GM18519 (cell line): Measurements from ENCODE around the gene DMPK.
"Not testable (repeated sequence)": the region's sequence is repeated elsewhere in the genome, so short reads cannot be mapped to it uniquely, and the experiment has no call there.

ENCODE experiments used
- ATAC-seq: cut with Tn5 transposase; IDR thresholded peaks from one replicate; pipeline ENCODE4 v1.9.1; 2021; ENCODE audit warnings: mild to moderate bottlenecking, moderate library complexity; ENCODE audit not compliant: unreplicated experiment, low FRiP score

DMPK gene

GRCh38 chr19:45815481-45816216 is 33.4 kb upstream of the DMPK start:
- no peak for ATAC-seq

- ATAC-seq = no peak
These were observed 32.7 kb upstream of the DMPK start, which contains the start of gene RSPH6A for GRCh38 chr19:45814851-45815480. Gene RSPH6A, minus strand, starts transcription at chr19:45815308. Its CDS starts 132 bp downstream, at chr19:45815176.

GRCh38 chr19:45814166-45814780 is 32.0 kb upstream of the DMPK start:
- no peak for ATAC-seq

GRCh38 chr19:45812297-45812696 is 30.0 kb upstream of the DMPK start:
- ATAC-seq = no peak

GRCh38 chr19:45809643-45810159 is 27.4 kb upstream of the DMPK start:
- ATAC-seq = no peak

- no peak for ATAC-seq
These were observed 23.4 kb upstream of the DMPK start for GRCh38 chr19:45805719-45806118.

- ATAC-seq = no peak
These were observed 22.6 kb upstream of the DMPK start for GRCh38 chr19:45804959-45805230.

- no peak for ATAC-seq
These were observed 22.1 kb upstream of the DMPK start for GRCh38 chr19:45804140-45804958.

GRCh38 chr19:45801603-45802175 is 19.4 kb upstream of the DMPK start:
- ATAC-seq = no peak

GRCh38 chr19:45800070-45800553 is 17.8 kb upstream of the DMPK start:
- no peak for ATAC-seq

- not testable (repeated sequence) for ATAC-seq
These were observed 17.3 kb upstream of the DMPK start for GRCh38 chr19:45799541-45799940.

GRCh38 chr19:45798995-45799517 is 16.8 kb upstream of the DMPK start:
- ATAC-seq = no peak

GRCh38 chr19:45794627-45795026 is 12.3 kb upstream of the DMPK start:
- ATAC-seq = no peak

GRCh38 chr19:45793876-45794275 is 11.6 kb upstream of the DMPK start:
- ATAC-seq = no peak

GRCh38 chr19:45793178-45793564 is 10.9 kb upstream of the DMPK start:
- no peak for ATAC-seq

- peak; percentile 84 for ATAC-seq
These were observed 10.3 kb upstream of the DMPK start, which contains the start of gene DMWD for GRCh38 chr19:45792470-45793177. Gene DMWD, minus strand, starts transcription at chr19:45792845. Its CDS starts 89 bp downstream, at chr19:45792756.

- ATAC-seq = no peak
These were observed 9.6 kb upstream of the DMPK start for GRCh38 chr19:45791744-45792469.

- ATAC-seq = no peak
These were observed 8.7 kb upstream of the DMPK start for GRCh38 chr19:45790942-45791341.
